Thymus (tissue), 11 donors: Measurements from ENCODE around the gene FARS2. TPM values are rescaled to one million over a fixed set of nuclear protein-coding genes. Genes with fewer than 3 reads are reported as not detected.
"Not testable (repeated sequence)": the region's sequence is repeated elsewhere in the genome, so short reads cannot be mapped to it uniquely, and the experiment has no call there.

Experiments used
- DNase-seq, 9 donors: peaks; one replicate each; pipeline ENCODE4 v3.0.0-alpha.2; 2013; ENCODE audit warnings: low spot score in 9 of 9, low read depth in 6 of 9, missing footprints in 1 of 9
- H3K27ac ChIP-seq, 2 donors: one replicate each; pipeline ENCODE4 v1.5.1; 2013; ENCODE audit warnings: control low read depth in 1 of 2, low read depth in 1 of 2, low read length in 1 of 2, mild to moderate bottlenecking in 1 of 2, moderate library complexity in 1 of 2
- H3K27me3 ChIP-seq, 2 donors: one replicate each; pipeline ENCODE4 v1.5.1; 2013; ENCODE audit warnings: low read length in 1 of 2; ENCODE audit not compliant: control insufficient read depth in 2 of 2, insufficient read depth in 1 of 2
- H3K36me3 ChIP-seq, 2 donors: one replicate each; pipeline ENCODE4 v1.5.1; 2013; ENCODE audit warnings: low read length in 1 of 2, mild to moderate bottlenecking in 1 of 2, moderate library complexity in 1 of 2; ENCODE audit not compliant: control insufficient read depth in 2 of 2, insufficient read depth in 2 of 2
- H3K4me1 ChIP-seq, 2 donors: one replicate each; pipeline ENCODE4 v1.5.1; 2013; ENCODE audit warnings: low read length in 2 of 2; ENCODE audit not compliant: control insufficient read depth in 2 of 2, insufficient read depth in 2 of 2
- H3K4me3 ChIP-seq, 2 donors: one replicate each; pipeline ENCODE4 v1.5.1; 2013; ENCODE audit warnings: low read length in 2 of 2, control low read depth in 1 of 2, mild to moderate bottlenecking in 1 of 2
- H3K9me3 ChIP-seq, 2 donors: one replicate each; pipeline ENCODE4 v1.5.1; 2013; ENCODE audit warnings: low read length in 1 of 2, mild to moderate bottlenecking in 1 of 2; ENCODE audit not compliant: control insufficient read depth in 2 of 2, insufficient read depth in 1 of 2
- WGBS: extraction: QIAGEN DNeasy Blood & Tissue Kit; methylation state at CpG from one replicate; pipeline ENCODE4 v1.1.7; 2013; 5-methylcytosine and 5-hydroxymethylcytosine counted together
- polyA plus RNA-seq: library from polyadenylated mRNA; stranded (reverse); fragments of 200-250 nt; gene quantifications from one replicate; pipeline ENCODE4 v1.2.3, GENCODE V29; 2013
- total RNA-seq: library from RNA; stranded (reverse); fragments of 120-200 nt; gene quantifications from one replicate; pipeline ENCODE4 v1.2.4, GENCODE V29; 2013
- donor health status: healthy.

The FARS2 gene
- total and polyA plus RNA-seq, 2 donors, result 10.5 to 23.2 TPM

GRCh38 chr6:5639193-5639592 is 377.9 kb downstream of the FARS2 start:
- H3K9me3 ChIP-seq, result peaks cover 3 to 16% of the 10 kb centered on the region in 2 donors
- H3K27ac ChIP-seq, result no peak overlapping the region
- no peaks in the 10 kb centered on the region for H3K4me1 ChIP-seq
- DNase-seq, result no peak
- 99% methylated on average over 2 of the region's 2 CpGs for WGBS
- no peaks in the 10 kb centered on the region for H3K27me3 ChIP-seq
- H3K36me3 ChIP-seq, result no peaks in the 10 kb centered on the region
- no peak overlapping the region for H3K4me3 ChIP-seq

- no peak for DNase-seq
- Histone ChIP-seq H3K4me3 (no peak overlapping the region), H3K27ac (no peak overlapping the region), H3K4me1 (no peaks in the 10 kb centered on the region), H3K9me3 (peaks cover 3 to 16% of the 10 kb centered on the region in 2 donors), H3K27me3 (no peaks in the 10 kb centered on the region), H3K36me3 (no peaks in the 10 kb centered on the region)
- WGBS, result 98% methylated on average over 4 of the region's 4 CpGs
These were observed 379.3 kb downstream of the FARS2 start for GRCh38 chr6:5640614-5641013.

- Histone ChIP-seq H3K27me3 (no peaks in the 10 kb centered on the region), H3K36me3 (no peaks in the 10 kb centered on the region), H3K4me1 (no peaks in the 10 kb centered on the region), H3K4me3 (no peak overlapping the region), H3K9me3 (peaks cover 3 to 16% of the 10 kb centered on the region in 2 donors), H3K27ac (no peak overlapping the region)
- WGBS, result 98% methylated on average over 4 of the region's 4 CpGs
- no peak for DNase-seq
These were observed 383.3 kb downstream of the FARS2 start for GRCh38 chr6:5644523-5645185.

- Histone ChIP-seq H3K27ac (no peak overlapping the region), H3K4me1 (no peaks in the 10 kb centered on the region), H3K9me3 (peaks cover 0 to 9% of the 10 kb centered on the region in 2 donors), H3K4me3 (no peak overlapping the region), H3K36me3 (no peaks in the 10 kb centered on the region), H3K27me3 (no peaks in the 10 kb centered on the region)
- DNase-seq, result no peak
- WGBS, result 94% methylated on average over 13 of the region's 13 CpGs
These were observed 384.3 kb downstream of the FARS2 start for GRCh38 chr6:5645328-5646290.

GRCh38 chr6:5652406-5653137 is 391.3 kb downstream of the FARS2 start:
- H3K9me3 ChIP-seq, result no peaks in the 10 kb centered on the region
- H3K27me3 ChIP-seq, result no peaks in the 10 kb centered on the region
- no peaks in the 10 kb centered on the region for H3K4me1 ChIP-seq
- H3K27ac ChIP-seq, result no peak overlapping the region
- peaks cover 0 to 4% of the 10 kb centered on the region in 2 donors for H3K36me3 ChIP-seq
- DNase-seq, result no peak
- no peak overlapping the region for H3K4me3 ChIP-seq
- WGBS, result 98% methylated on average over 17 of the region's 17 CpGs

GRCh38 chr6:5653801-5654200 is 392.5 kb downstream of the FARS2 start:
- H3K27ac ChIP-seq, result no peak overlapping the region
- WGBS, result 98% methylated on average over 5 of the region's 5 CpGs
- H3K36me3 ChIP-seq, result peaks cover 0 to 4% of the 10 kb centered on the region in 2 donors
- no peak for DNase-seq
- no peaks in the 10 kb centered on the region for H3K4me1 ChIP-seq
- H3K27me3 ChIP-seq, result no peaks in the 10 kb centered on the region
- H3K4me3 ChIP-seq, result no peak overlapping the region
- H3K9me3 ChIP-seq, result no peaks in the 10 kb centered on the region

GRCh38 chr6:5656226-5656625 is 394.9 kb downstream of the FARS2 start:
- peaks cover 0 to 4% of the 10 kb centered on the region in 2 donors for H3K36me3 ChIP-seq
- no peaks in the 10 kb centered on the region for H3K4me1 ChIP-seq
- DNase-seq, result no peak
- no peak overlapping the region for H3K27ac ChIP-seq
- H3K9me3 ChIP-seq, result no peaks in the 10 kb centered on the region
- no peak overlapping the region for H3K4me3 ChIP-seq
- 97% methylated on average over 3 of the region's 3 CpGs for WGBS
- H3K27me3 ChIP-seq, result no peaks in the 10 kb centered on the region

GRCh38 chr6:5656695-5657094 is 395.4 kb downstream of the FARS2 start:
- H3K9me3 ChIP-seq, H3K4me1 ChIP-seq, H3K27ac ChIP-seq, H3K4me3 ChIP-seq, H3K36me3 ChIP-seq, DNase-seq, H3K27me3 ChIP-seq: not testable (repeated sequence)
- 97% methylated on average over 6 of the region's 6 CpGs for WGBS
